ENCODE results near the gene KCNH5. TPM values are rescaled to one million over a fixed set of nuclear protein-coding genes. Genes with fewer than 3 reads are reported as not detected.
"Not testable (repeated sequence)": the region's sequence is repeated elsewhere in the genome, so short reads cannot be mapped to it uniquely, and the experiment has no call there.

KCNH5 gene
- total RNA-seq, 1 donor from 2014 or later = not detected

DNA sequence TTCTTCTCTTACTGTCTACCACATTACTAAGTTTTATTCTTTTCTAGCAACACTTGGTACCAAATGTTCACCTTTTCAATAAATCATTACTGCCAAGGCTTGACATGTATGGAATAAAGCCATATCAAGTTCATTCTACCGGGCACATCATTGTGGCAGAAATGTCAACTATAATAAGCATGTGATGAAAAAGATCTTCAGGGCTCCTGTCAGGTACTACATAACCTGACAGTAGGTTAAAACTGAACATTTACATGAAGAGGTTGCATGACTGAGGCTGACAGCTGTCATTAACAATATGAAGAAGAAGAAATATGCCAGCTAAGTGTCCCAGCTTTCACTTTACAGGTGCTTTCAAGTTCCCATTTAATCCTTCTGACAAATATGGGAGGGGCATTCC lies 178.9 kb downstream of the KCNH5 start:
- ATAC-seq = no peak

- no peak for ATAC-seq
Observed at GRCh38 chr14:62864588-62864987, 180.7 kb downstream of the KCNH5 start.

GRCh38 chr14:62858011-62858410 lies 187.2 kb downstream of the KCNH5 start:
- ATAC-seq = not testable (repeated sequence)

DNA sequence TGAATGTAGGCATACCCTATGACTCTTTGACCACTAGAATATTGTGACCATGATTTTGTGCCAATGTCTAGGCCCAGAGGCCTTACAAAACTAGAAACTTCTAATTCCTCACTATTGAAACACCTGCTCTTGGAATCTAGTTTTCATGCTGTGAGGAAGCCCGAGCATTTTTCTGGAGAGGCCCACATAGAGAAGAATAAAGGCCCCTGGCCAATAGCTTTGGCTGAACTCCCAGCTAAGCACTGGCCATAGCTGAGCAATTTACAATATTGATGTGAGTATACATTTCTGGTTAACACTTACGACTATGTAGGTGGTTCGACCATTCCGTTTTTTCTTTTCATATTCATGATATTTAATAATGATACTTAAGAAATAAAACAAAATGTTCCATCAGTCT lies 190.3 kb downstream of the KCNH5 start:
- ATAC-seq = no peak

- ATAC-seq = no peak
Observed at GRCh38 chr14:62847168-62847567, 198.1 kb downstream of the KCNH5 start.

DNA sequence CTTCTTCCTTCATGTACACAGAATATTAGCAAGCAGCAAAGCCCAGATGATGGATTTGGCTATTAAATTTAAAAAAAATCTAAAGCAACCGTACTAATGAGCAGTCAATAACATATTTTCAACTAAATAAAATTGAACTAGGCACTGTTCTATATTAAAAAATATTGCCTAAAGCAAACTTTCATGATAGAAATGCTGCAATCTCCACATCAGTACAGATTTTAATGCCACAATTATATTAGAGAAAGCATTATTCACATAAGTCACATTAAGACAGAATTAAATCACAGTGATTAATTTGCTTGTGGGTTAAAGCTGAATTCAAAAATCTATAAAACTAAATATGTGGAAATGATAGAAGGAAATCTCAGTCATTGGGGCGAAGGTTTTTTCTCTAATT lies 200.7 kb downstream of the KCNH5 start:
- no peak for ATAC-seq

DNA sequence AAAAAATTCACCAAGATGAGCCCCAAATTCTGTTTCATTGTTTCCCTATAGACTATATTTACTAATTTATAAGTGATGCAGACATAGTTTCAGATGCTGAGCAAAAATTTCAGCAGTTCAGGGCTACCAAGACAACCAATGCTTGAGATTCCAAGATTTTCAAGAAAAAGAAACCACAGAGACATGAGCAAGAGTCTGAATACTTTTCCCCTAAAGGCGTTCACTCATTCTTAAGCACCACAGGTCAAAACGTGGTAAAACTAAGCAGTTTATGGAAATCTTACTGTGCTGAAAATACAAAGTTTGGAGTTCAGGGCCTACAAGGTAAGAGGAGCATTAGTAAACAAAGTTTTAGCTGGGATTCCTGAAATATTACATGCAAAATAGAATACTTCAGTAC lies 221.2 kb downstream of the KCNH5 start:
- no peak for ATAC-seq

- no peak for ATAC-seq
Observed at GRCh38 chr14:62819931-62820330, 225.3 kb downstream of the KCNH5 start.

DNA sequence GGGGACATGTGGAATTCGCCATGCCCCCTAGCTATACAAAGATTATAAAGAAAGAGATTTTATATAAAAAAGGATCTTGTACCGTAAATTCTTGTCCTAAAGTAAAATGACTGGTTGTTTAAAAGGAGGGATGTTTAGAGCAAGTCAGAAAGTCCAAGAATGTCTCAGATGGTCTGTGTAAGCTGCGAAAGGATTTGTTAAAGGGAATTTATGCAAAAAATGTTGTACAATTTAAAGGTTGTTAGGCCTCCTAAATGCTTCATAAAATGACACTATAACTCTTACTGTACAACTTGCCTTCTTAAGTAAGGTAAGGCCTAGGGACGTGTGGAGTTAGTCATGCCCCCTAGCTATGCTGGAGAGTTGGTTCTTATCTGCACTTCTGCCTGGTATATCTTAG lies 237.6 kb downstream of the KCNH5 start:
- ATAC-seq = no peak

DNA sequence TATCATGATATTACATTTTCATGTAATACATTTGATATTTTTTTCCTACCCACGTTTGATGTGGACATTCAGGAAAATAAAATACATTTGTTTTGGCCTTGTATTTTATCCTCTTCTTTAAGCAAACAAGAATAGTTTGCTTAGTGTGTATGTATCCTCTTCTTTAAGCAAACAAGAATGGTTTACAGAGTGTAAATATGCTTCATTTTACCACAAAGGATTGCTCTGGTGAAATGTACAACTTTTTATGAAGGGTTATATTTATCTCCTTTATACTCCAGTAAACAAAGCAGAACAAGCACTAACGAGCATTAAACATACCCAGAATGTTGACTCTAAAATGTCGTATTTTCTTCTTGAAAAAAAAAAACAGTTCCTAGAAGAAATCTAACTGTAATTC lies 244.7 kb downstream of the KCNH5 start:
- no peak for ATAC-seq

DNA sequence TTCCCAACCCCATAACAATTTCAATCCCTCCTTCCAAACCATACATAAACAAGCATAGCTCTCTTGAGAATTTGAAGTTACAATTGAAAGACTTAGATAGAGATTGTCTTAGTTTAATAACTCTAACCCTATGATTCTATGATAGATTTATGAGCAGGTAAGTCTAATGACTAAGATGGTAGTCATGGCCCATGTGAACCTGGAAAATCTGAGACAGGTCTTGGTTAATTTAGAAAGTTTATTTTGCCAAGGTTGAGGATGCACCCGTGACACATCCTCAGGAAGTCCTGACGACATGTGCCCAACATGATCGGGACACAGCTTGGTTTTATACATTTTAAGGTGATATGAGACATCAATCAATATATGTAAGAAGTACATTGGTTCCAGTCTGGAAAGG lies 248.8 kb downstream of the KCNH5 start:
- ATAC-seq = no peak

DNA sequence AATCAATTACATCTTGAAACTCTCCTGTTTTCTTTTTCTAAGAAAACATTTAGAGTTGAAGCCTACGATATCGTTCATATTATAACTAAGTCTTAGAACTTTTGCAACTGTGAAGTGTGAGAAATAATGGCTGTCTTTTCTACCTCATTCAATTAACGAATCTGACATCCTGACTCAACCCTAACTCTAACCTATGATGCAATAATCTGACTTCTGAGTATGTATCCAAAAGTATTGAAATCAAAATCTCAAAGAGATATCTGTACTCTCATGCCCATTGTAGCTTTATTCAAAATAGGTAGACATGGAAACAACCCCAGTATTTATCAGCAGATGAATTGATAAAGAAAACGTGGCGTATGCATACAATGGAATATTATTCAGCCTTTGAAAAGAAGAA lies 252.7 kb downstream of the KCNH5 start:
- ATAC-seq = no peak

DNA sequence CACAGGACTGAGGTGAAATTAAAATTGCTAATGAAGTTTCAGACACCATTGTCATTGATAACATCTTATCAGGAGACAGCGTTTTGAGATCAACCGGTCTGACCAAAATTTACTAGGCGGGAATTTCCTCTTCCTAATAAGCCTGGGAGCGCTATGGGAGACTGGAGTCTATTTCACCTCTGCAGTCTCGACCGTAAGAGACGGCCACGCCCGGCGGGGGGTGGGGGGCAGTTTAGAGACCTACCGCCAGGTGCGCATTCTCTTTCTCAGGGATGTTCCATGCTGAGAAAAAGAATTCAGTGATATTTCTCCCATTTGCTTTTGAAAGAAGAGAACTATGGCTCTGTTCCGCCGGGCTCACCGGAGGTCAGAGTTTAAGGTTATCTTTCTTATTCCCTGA lies 263.9 kb downstream of the KCNH5 start:
- not testable (repeated sequence) for ATAC-seq

- ATAC-seq = no peak
Observed at GRCh38 chr14:62778852-62779251, 266.4 kb downstream of the KCNH5 start.

DNA sequence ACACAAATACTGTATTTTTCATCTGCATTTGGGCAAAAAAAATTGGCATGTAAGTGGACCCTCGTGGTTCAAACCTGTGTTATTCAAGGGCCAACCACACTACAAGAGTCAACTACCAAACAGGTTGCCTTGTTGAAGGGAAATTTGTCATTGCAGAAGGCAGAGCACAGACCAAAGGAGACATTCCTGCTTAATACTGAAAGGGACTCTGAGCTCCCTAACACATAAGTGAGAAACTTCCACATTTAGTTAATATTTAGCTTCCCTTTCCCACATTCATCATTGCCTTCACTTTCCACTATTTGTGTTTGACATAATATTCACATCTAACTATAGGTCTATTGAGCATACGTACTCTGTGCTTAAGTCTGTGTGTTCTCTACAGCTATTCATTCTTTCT lies 266.9 kb downstream of the KCNH5 start:
- no peak for ATAC-seq

DNA sequence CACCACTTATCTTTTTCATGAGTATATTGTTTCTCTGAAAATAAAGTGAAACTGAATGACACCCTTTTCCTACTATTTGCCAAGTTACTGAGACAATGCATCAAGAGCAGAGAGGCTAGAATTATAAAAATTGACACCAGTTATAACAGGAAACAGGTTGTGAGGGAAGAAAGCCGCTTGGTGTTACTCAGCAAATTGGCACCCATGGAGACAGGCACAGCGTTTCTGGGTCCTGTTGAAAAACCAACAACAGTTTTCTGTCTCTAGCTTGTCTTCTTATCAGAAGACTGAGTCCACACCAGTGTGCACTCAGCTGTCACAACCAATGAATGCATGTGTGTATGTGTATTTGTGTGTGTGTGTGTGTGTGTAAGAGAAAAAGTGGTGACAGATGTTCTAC lies 267.7 kb downstream of the KCNH5 start:
- ATAC-seq = no peak

DNA sequence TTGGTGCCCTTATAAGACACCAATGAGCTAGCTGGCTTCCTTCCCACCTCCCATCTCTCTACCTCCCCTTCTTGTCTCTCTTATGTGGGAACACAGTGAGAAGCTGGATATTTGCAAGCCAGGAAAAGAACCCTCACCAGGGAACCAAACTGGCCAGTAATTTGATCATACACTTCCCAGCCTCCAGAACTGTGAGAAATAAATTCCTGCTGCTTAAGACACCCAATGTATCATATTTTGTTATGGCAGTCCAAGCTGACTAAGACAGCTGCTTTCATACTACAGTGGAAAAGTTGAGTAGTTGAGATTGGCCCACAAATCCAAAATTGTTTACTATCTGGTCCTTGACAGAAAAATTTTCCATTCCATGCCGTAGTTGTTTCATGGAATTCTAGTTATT lies 269.0 kb downstream of the KCNH5 start:
- no peak for ATAC-seq

DNA sequence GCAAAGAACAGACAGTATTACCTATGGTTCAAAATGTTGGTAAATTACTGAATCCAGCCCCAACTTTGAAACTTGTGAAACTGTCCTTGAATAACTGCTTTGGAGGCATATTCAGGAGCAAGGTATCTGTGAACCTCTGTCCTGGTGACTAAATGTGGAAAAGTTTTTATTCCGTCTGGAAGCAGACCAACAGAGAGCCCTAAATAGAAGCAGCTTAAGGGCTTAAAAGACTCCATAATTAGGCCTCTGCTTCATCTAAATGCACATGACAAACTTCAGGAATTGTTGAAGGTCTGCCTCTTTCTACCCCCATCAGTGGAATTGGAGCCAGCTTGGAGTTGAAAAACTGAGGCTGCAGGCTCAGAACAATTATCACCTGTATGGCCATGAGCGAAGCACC lies 276.5 kb downstream of the KCNH5 start:
- ATAC-seq = no peak

DNA sequence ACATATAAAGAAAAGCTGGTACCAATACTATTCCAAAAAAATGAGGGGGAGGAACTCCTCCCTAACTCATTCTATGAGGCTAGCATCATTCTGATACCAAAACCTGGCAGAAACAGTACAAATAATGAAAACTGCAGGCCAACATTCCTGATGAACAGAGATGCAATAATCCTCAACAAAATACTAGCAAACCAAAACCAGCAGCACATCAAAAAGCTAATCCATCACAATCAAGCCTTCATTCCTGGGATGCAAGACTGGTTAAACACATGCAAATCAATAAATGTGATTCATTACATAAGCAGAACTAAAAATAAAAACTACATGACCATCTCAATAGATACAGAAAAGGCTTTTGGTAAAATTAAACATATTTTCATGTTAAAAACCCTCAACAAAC lies 281.3 kb downstream of the KCNH5 start:
- no peak for ATAC-seq

GRCh38 chr14:62759796-62760195 lies 285.5 kb downstream of the KCNH5 start:
- no peak for ATAC-seq

DNA sequence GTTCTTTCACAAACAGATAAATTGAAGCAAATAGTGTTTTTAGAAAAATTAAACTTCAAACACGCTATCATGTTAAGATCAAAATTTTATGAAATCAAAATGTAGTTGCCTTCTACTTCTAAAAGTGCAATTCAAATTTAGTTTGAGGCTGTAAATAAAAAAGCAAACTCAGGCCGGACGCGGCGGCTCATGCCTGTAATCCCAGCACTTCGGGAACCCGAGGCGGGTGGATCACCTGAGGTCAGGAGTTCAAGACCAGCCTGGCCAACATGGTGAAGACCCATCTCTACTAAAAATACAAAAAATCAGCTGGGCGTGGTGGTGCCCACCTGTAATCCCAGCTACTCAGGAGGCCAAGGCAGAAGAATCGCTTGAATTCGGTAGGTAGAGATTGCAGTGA lies 298.4 kb downstream of the KCNH5 start:
- not testable (repeated sequence) for ATAC-seq

DNA sequence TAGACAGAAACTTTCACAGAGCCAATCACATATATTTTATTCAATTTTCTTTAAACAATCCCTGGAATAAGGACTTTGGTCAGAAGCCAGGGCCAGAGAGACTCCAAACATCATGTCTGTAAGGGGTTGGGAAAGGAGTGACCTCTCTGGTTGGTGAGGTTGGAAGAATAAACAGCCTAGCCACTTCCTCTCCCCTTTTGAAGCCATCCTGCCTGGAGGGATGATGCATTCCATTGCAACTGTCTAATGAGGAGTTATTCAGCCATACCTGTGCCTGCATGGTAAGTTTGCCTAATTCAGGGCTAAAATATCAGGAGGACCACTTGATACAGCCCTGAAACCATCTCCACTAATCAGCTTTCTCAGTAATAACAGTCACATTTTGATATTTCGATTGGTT lies 299.8 kb downstream of the KCNH5 start:
- ATAC-seq = no peak

DNA sequence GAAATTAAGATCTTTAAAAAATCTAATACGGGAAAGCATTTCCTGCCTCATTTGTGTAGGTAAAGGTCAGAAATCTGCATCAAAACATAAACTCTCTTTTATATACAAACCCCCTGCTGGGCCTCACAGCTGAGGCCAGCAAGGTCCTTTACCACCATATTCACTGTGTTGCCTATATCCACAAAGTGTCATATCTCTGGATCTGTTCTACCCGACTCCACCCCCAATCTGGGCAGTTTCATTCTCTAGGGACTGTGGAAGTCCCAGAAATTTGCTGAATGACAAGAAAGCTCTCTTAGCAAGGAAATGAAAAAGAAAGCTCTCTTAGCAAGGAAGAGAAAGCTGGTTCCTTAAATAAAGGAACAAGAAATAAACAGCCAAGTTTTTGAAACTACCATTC lies 301.7 kb downstream of the KCNH5 start:
- ATAC-seq = no peak

DNA sequence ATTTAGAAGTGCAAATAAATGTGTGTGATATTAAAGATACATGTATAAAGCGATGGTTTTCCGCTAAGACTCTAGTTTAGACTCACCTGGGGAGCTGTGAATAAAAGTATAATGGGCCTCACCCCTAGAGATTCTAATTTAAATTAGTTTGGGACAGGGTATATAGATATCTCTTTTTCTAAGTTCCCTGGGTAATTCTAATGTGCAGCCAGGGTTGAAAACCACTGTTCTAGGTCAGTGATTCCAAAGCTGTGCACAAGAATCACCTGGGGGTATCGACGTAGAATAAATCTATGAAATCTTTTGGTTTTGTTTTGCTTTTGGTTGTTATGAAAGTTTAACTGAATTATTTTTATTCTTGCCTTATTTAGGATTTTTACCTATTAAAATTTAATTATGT lies 302.1 kb downstream of the KCNH5 start:
- ATAC-seq = no peak

GRCh38 chr14:62739647-62740046 lies 305.6 kb downstream of the KCNH5 start:
- ATAC-seq = no peak
